H9 (cell line): ENCODE measurements around the gene GRK3. TPM values are rescaled to one million over a fixed set of nuclear protein-coding genes. Genes with fewer than 3 reads are reported as not detected.

Source experiments
- DNase-seq: peaks from one replicate; pipeline ENCODE4 v3.0.0-alpha.2; 2017
- H2AFZ ChIP-seq: one replicate; pipeline ENCODE4 v1.6.1; 2013; ENCODE audit warnings: mild to moderate bottlenecking, low read length, control low read depth, moderate library complexity
- H2AK5ac ChIP-seq: 2 replicates; pipeline ENCODE4 v1.6.1; 2013; ENCODE audit warnings: low read length, control low read depth, mixed read lengths; ENCODE audit not compliant: insufficient read length
- H2BK120ac ChIP-seq: one replicate; pipeline ENCODE4 v1.6.1; 2013; ENCODE audit warnings: low read depth, mild to moderate bottlenecking, low read length, control low read depth, inconsistent platforms; ENCODE audit not compliant: poor library complexity, severe bottlenecking
- H2BK12ac ChIP-seq: 2 replicates; pipeline ENCODE4 v1.6.1; 2013; ENCODE audit warnings: low read length, control low read depth, mixed read lengths, low read depth; ENCODE audit not compliant: insufficient read length
- H2BK15ac ChIP-seq: 2 replicates; pipeline ENCODE4 v1.6.1; 2013; ENCODE audit warnings: low read depth, low read length, control low read depth
- H2BK20ac ChIP-seq: one replicate; pipeline ENCODE4 v1.6.1; 2013; ENCODE audit warnings: low read depth, mild to moderate bottlenecking, low read length, control low read depth, inconsistent platforms; ENCODE audit not compliant: poor library complexity, severe bottlenecking
- H2BK5ac ChIP-seq: 2 replicates; pipeline ENCODE4 v1.6.1; 2013; ENCODE audit warnings: low read length, control low read depth, mixed read lengths; ENCODE audit not compliant: insufficient read length
- H3K14ac ChIP-seq: 2 replicates; pipeline ENCODE4 v1.6.1; 2013; ENCODE audit warnings: low read length, control low read depth; ENCODE audit not compliant: insufficient read depth
- H3K18ac ChIP-seq: 2 replicates; pipeline ENCODE4 v1.6.1; 2013; ENCODE audit warnings: low read depth, mild to moderate bottlenecking, mixed read lengths, low read length, control low read depth; ENCODE audit not compliant: insufficient read length
- H3K23ac ChIP-seq: 2 replicates; pipeline ENCODE4 v1.6.1; 2013; ENCODE audit warnings: low read length, control low read depth, mixed read lengths, low read depth; ENCODE audit not compliant: insufficient read length
- H3K23me2 ChIP-seq: 2 replicates; pipeline ENCODE4 v1.6.1; 2013; ENCODE audit warnings: low read depth, mild to moderate bottlenecking, mixed read lengths, low read length, control low read depth; ENCODE audit not compliant: insufficient read length, poor library complexity, severe bottlenecking
- H3K27ac ChIP-seq: 2 replicates; pipeline ENCODE4 v1.5.1; 2013; ENCODE audit warnings: low read length, control low read depth, mixed read lengths, low read depth; ENCODE audit not compliant: insufficient read length
- H3K27me3 ChIP-seq: 2 replicates; pipeline ENCODE4 v1.6.1; 2013; ENCODE audit warnings: low read length, control low read depth, inconsistent platforms; ENCODE audit not compliant: insufficient read depth
- H3K4ac ChIP-seq: 2 replicates; pipeline ENCODE4 v1.6.1; 2013; ENCODE audit warnings: low read depth, mild to moderate bottlenecking, control low read depth, inconsistent platforms, low read length, moderate library complexity
- H3K4me1 ChIP-seq: 2 replicates; pipeline ENCODE4 v1.6.1; 2013; ENCODE audit warnings: low read length, control low read depth, inconsistent platforms; ENCODE audit not compliant: insufficient read depth
- H3K4me2 ChIP-seq: 2 replicates; pipeline ENCODE4 v1.6.1; 2013; ENCODE audit warnings: low read length, control low read depth, mixed read lengths; ENCODE audit not compliant: insufficient read length, insufficient read depth
- H3K56ac ChIP-seq: 2 replicates; pipeline ENCODE4 v1.6.1; 2013; ENCODE audit warnings: low read depth, mild to moderate bottlenecking, mixed read lengths, low read length, control low read depth; ENCODE audit not compliant: insufficient read length
- H3K79me1 ChIP-seq: 2 replicates; pipeline ENCODE4 v1.6.1; 2013; ENCODE audit warnings: low read depth, mild to moderate bottlenecking, moderate library complexity, low read length, control low read depth, inconsistent platforms; ENCODE audit not compliant: insufficient read depth, poor library complexity, severe bottlenecking
- H3K79me2 ChIP-seq: 2 replicates; pipeline ENCODE4 v1.6.1; 2013; ENCODE audit warnings: low read length, control low read depth, inconsistent platforms; ENCODE audit not compliant: insufficient read depth
- H3K9ac ChIP-seq: 2 replicates; pipeline ENCODE4 v1.6.1; 2013; ENCODE audit warnings: low read length, control low read depth, mixed read lengths; ENCODE audit not compliant: insufficient read length; ENCODE audit errors: extremely low read depth
- H3K9me3 ChIP-seq: one replicate; pipeline ENCODE4 v1.6.1; 2013; ENCODE audit warnings: low read depth, low read length, inconsistent platforms; ENCODE audit not compliant: control insufficient read depth
- H3T11ph ChIP-seq: one replicate; pipeline ENCODE4 v1.6.1; 2013; ENCODE audit warnings: mild to moderate bottlenecking, low read length, control low read depth, inconsistent platforms
- H4K20me1 ChIP-seq: one replicate; pipeline ENCODE4 v1.6.1; 2013; ENCODE audit not compliant: control insufficient read depth, insufficient read length, insufficient read depth
- H4K5ac ChIP-seq: 2 replicates; pipeline ENCODE4 v1.6.1; 2013; ENCODE audit warnings: low read depth, mild to moderate bottlenecking, mixed read lengths, low read length, control low read depth; ENCODE audit not compliant: insufficient read length
- H4K8ac ChIP-seq: replicated peaks from 2 replicates; pipeline ENCODE4 v1.6.1; 2013; ENCODE audit warnings: low read length, control low read depth, mixed read lengths, low read depth; ENCODE audit not compliant: insufficient read length
- H4K91ac ChIP-seq: 2 replicates; pipeline ENCODE4 v1.6.1; 2013; ENCODE audit warnings: low read depth, mild to moderate bottlenecking, moderate library complexity, mixed read lengths, low read length, control low read depth; ENCODE audit not compliant: insufficient read length
- H3K27ac Mint-ChIP-seq, 3 experiments: 2 replicates in 2 of 3; 3 replicates in 1 of 3; pipeline ENCODE4 v1.8.0; 2020 to 2021; ENCODE audit warnings: mixed read lengths in 3 of 3, mild to moderate bottlenecking in 1 of 3, moderate library complexity in 1 of 3
- H3K27me3 Mint-ChIP-seq: 2 replicates; pipeline ENCODE4 v1.8.0; 2021; ENCODE audit warnings: low read depth, mild to moderate bottlenecking, moderate library complexity, mixed read lengths
- H3K36me3 Mint-ChIP-seq, 3 experiments: 2 replicates in 2 of 3; 3 replicates in 1 of 3; pipeline ENCODE4 v1.8.0; 2020 to 2021; ENCODE audit warnings: low read depth in 3 of 3, mixed read lengths in 3 of 3; ENCODE audit not compliant: insufficient read depth in 1 of 3
- H3K4me1 Mint-ChIP-seq, 2 experiments: 2 replicates each; pipeline ENCODE4 v1.8.0; 2020; ENCODE audit warnings: mixed read lengths in 2 of 2
- H3K4me3 Mint-ChIP-seq, 2 experiments: 2 replicates in 1 of 2; 3 replicates in 1 of 2; pipeline ENCODE4 v1.8.0; 2020 to 2021; ENCODE audit warnings: mild to moderate bottlenecking in 2 of 2, mixed read lengths in 2 of 2, moderate library complexity in 1 of 2
- H3K9me3 Mint-ChIP-seq, 2 experiments: 2 replicates in 1 of 2; 3 replicates in 1 of 2; pipeline ENCODE4 v1.8.0; 2020; ENCODE audit warnings: mild to moderate bottlenecking in 2 of 2, mixed read lengths in 2 of 2, moderate library complexity in 1 of 2
- WGBS: extraction: QIAGEN DNeasy Blood & Tissue Kit; methylation state at CpG from one replicate; pipeline ENCODE4 v1.1.7; 2013; ENCODE audit warnings: missing lambda C conversion rate, low lambda C conversion rate, mixed read lengths; ENCODE audit not compliant: insufficient read length; ENCODE audit errors: extremely low coverage; 5-methylcytosine and 5-hydroxymethylcytosine counted together
- total RNA-seq: library from RNA; stranded (reverse); gene quantifications from 2 replicates; pipeline ENCODE4 v1.2.1, GENCODE V29; 2021
- TF ChIP-seq, protein P1 (sequence below): fragments of 200-600 bp; sonication (generic); conservative IDR thresholded peaks from 3 replicates; pipeline ENCODE4 v1.8.0; 2021; ENCODE audit warnings: antibody characterized with exemption, mild to moderate bottlenecking

Gene GRK3
- total RNA-seq, 1 experiment from 2014 or later = 23.9 TPM

- H2BK12ac ChIP-seq = no peak overlapping the region
- H3K4me1 ChIP-seq = no peaks in the 10 kb centered on the region
- H3K79me1 ChIP-seq = no peaks in the 10 kb centered on the region
- no peak overlapping the region for H2BK20ac ChIP-seq
- H3K36me3 Mint-ChIP-seq = peaks cover 0 to 2% (median 0%) of the 10 kb centered on the region in 3 experiments; a peak in 1 of 7 replicates
- H3K9me3 Mint-ChIP-seq = peaks cover 0 to 2% of the 10 kb centered on the region in 2 experiments; a peak in 1 of 5 replicates
- H3K4me2 ChIP-seq = no peak overlapping the region
- H3K9me3 ChIP-seq = no peaks in the 10 kb centered on the region
- TF ChIP-seq, protein P1, sequence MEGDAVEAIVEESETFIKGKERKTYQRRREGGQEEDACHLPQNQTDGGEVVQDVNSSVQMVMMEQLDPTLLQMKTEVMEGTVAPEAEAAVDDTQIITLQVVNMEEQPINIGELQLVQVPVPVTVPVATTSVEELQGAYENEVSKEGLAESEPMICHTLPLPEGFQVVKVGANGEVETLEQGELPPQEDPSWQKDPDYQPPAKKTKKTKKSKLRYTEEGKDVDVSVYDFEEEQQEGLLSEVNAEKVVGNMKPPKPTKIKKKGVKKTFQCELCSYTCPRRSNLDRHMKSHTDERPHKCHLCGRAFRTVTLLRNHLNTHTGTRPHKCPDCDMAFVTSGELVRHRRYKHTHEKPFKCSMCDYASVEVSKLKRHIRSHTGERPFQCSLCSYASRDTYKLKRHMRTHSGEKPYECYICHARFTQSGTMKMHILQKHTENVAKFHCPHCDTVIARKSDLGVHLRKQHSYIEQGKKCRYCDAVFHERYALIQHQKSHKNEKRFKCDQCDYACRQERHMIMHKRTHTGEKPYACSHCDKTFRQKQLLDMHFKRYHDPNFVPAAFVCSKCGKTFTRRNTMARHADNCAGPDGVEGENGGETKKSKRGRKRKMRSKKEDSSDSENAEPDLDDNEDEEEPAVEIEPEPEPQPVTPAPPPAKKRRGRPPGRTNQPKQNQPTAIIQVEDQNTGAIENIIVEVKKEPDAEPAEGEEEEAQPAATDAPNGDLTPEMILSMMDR = no peak
- H3K27me3 Mint-ChIP-seq = peaks cover 2% of the 10 kb centered on the region
- no peaks in the 10 kb centered on the region for H4K20me1 ChIP-seq
- H3K56ac ChIP-seq = no peak overlapping the region
- H3K14ac ChIP-seq = no peak overlapping the region
- no peak overlapping the region for H2BK120ac ChIP-seq
- H3K23me2 ChIP-seq = no peaks in the 10 kb centered on the region
- no peak overlapping the region for H3T11ph ChIP-seq
- H3K23ac ChIP-seq = no peak overlapping the region
- no peak overlapping the region for H2AK5ac ChIP-seq
- H3K27ac ChIP-seq = no peak overlapping the region
- no peak overlapping the region for H4K8ac ChIP-seq
- no peak overlapping the region for H3K27ac Mint-ChIP-seq
- no peak overlapping the region for H3K9ac ChIP-seq
- no peaks in the 10 kb centered on the region for H3K4me1 Mint-ChIP-seq
- H4K91ac ChIP-seq = no peak overlapping the region
- DNase-seq = no peak
- no peak overlapping the region for H3K4ac ChIP-seq
- WGBS = no CpG with 5 or more reads among the region's 8 CpGs
- no peak overlapping the region for H3K18ac ChIP-seq
- no peak overlapping the region for H2BK15ac ChIP-seq
- no peaks in the 10 kb centered on the region for H3K27me3 ChIP-seq
- H4K5ac ChIP-seq = no peak overlapping the region
- H2BK5ac ChIP-seq = no peak overlapping the region
- H3K79me2 ChIP-seq = no peaks in the 10 kb centered on the region
- no peak overlapping the region for H3K4me3 Mint-ChIP-seq
- H2AFZ ChIP-seq = no peak overlapping the region
Observed at GRCh38 chr22:25758316-25758715, 193.8 kb downstream of the GRK3 start.
